Measurements from ENCODE around the gene ACAT2. TPM values are rescaled to one million over a fixed set of nuclear protein-coding genes. Genes with fewer than 3 reads are reported as not detected.

Gene ACAT2
- total RNA-seq, 1 experiment from 2014 or later: 156 TPM

- peaks cover 19 to 28% of the 10 kb centered on the region in 2 experiments for H3K4me1 Mint-ChIP-seq
- Histone ChIP-seq H3K27ac (ENCODE audit: insufficient read length, low read depth, low read length) (no peak overlapping the region), H2BK120ac (ENCODE audit: low read depth, low read length, poor library complexity, severe bottlenecking) (no peak overlapping the region), H3K18ac (ENCODE audit: insufficient read length, low read depth, low read length) (no peak overlapping the region), H3K4ac (ENCODE audit: low read depth, low read length) (no peak overlapping the region), H3K79me1 (ENCODE audit: insufficient read depth, low read depth, low read length, poor library complexity, severe bottlenecking) (no peaks in the 10 kb centered on the region), H3K4me1 (ENCODE audit: insufficient read depth, low read length) (no peaks in the 10 kb centered on the region), H2BK5ac (ENCODE audit: insufficient read length, low read length) (no peak overlapping the region), H3K27me3 (ENCODE audit: insufficient read depth, low read length) (no peaks in the 10 kb centered on the region), H2BK15ac (ENCODE audit: low read depth, low read length) (no peak overlapping the region), H3K23ac (ENCODE audit: insufficient read length, low read depth, low read length) (no peak overlapping the region), H4K91ac (ENCODE audit: insufficient read length, low read depth, low read length) (no peak overlapping the region), H2BK20ac (ENCODE audit: low read depth, low read length, poor library complexity, severe bottlenecking) (no peak overlapping the region), H4K8ac (replicated peaks; ENCODE audit: insufficient read length, low read depth, low read length) (no peak overlapping the region), H4K20me1 (ENCODE audit: control insufficient read depth, insufficient read depth, insufficient read length) (no peaks in the 10 kb centered on the region), H3K9me3 (ENCODE audit: control insufficient read depth, low read depth, low read length) (no peaks in the 10 kb centered on the region), H3K23me2 (ENCODE audit: insufficient read length, low read depth, low read length, poor library complexity, severe bottlenecking) (peaks cover 3% of the 10 kb centered on the region), H4K5ac (ENCODE audit: insufficient read length, low read depth, low read length) (no peak overlapping the region), H3K79me2 (ENCODE audit: insufficient read depth, low read length) (peaks cover 69% of the 10 kb centered on the region), H3K4me2 (ENCODE audit: insufficient read depth, insufficient read length, low read length) (peak overlapping the region; percentile 48), H3K14ac (ENCODE audit: insufficient read depth, low read length) (no peak overlapping the region), H3K9ac (ENCODE audit: extremely low read depth, insufficient read length, low read length) (peak overlapping the region; percentile 52), H2AK5ac (ENCODE audit: insufficient read length, low read length) (no peak overlapping the region), H2BK12ac (ENCODE audit: insufficient read length, low read depth, low read length) (no peak overlapping the region), H3K56ac (ENCODE audit: insufficient read length, low read depth, low read length) (no peak overlapping the region), H2AFZ (ENCODE audit: low read length) (no peak overlapping the region), H3T11ph (ENCODE audit: low read length) (no peak overlapping the region)
- TF ChIP-seq CTCF (conservative IDR thresholded peaks at IDR 0.05): no peak
- DNase-seq: no peak
- H3K36me3 Mint-ChIP-seq (ENCODE audit: insufficient read depth in 1 of 3, low read depth in 3 of 3): peaks cover 13 to 24% (median 22%) of the 10 kb centered on the region in 3 experiments
- no peaks in the 10 kb centered on the region; a peak in 2 of 5 replicates for H3K9me3 Mint-ChIP-seq
- H3K27ac Mint-ChIP-seq: 0 out of 7 replicates have a peak overlapping the region, but pooled peaks of 1 of the 3 experiments have one; percentile 59
- no peaks in the 10 kb centered on the region; the same call in 1 of the 2 replicates for H3K27me3 Mint-ChIP-seq (ENCODE audit: low read depth)
- H3K4me3 Mint-ChIP-seq: peak overlapping the region; percentile 93 to 97
- no CpG with 5 or more reads among the region's 4 CpGs for WGBS (ENCODE audit: extremely low coverage, insufficient read length, low lambda C conversion rate)
Measured at GRCh38 chr6:159729598-159730331, 32.1 kb upstream of the ACAT2 start.

All from H9 (cell line).